Measurements from ENCODE around the gene HPCAL1.

Gene HPCAL1

GRCh38 chr2:10426726-10427617, 124.3 kb downstream of the HPCAL1 start:
- no peak for DNase-seq (ENCODE audit: low spot score)

GRCh38 chr2:10427618-10427949, 124.9 kb downstream of the HPCAL1 start:
- DNase-seq (ENCODE audit: low spot score): no peak

- no peak for DNase-seq (ENCODE audit: low spot score)
Observed at GRCh38 chr2:10428355-10428754, 125.7 kb downstream of the HPCAL1 start.

GRCh38 chr2:10428924-10429323, 126.2 kb downstream of the HPCAL1 start:
- DNase-seq (ENCODE audit: low spot score): no peak

GRCh38 chr2:10430886-10431622, 128.3 kb downstream of the HPCAL1 start:
- DNase-seq (ENCODE audit: low spot score): no peak

- DNase-seq (ENCODE audit: low spot score): no peak
Observed at GRCh38 chr2:10431797-10432196, 129.1 kb downstream of the HPCAL1 start.

GRCh38 chr2:10432311-10433181, 129.8 kb downstream of the HPCAL1 start:
- no peak for DNase-seq (ENCODE audit: low spot score)

- no peak for DNase-seq (ENCODE audit: low spot score)
Observed at GRCh38 chr2:10433264-10433946, 130.7 kb downstream of the HPCAL1 start.

GRCh38 chr2:10433947-10434885, 131.5 kb downstream of the HPCAL1 start:
- no peak for DNase-seq (ENCODE audit: low spot score)

- peak; percentile 72 for DNase-seq (ENCODE audit: low spot score)
Observed at GRCh38 chr2:10434886-10435819, 132.4 kb downstream of the HPCAL1 start.

GRCh38 chr2:10435820-10436204, 133.1 kb downstream of the HPCAL1 start:
- DNase-seq (ENCODE audit: low spot score): no peak

GRCh38 chr2:10436583-10437110, 133.9 kb downstream of the HPCAL1 start:
- no peak for DNase-seq (ENCODE audit: low spot score)

GRCh38 chr2:10437806-10438205, 135.1 kb downstream of the HPCAL1 start:
- DNase-seq (ENCODE audit: low spot score): no peak

- DNase-seq (ENCODE audit: low spot score): no peak
Observed at GRCh38 chr2:10438688-10439087, 136.0 kb downstream of the HPCAL1 start.

GRCh38 chr2:10439185-10439879, 136.6 kb downstream of the HPCAL1 start:
- peak; percentile 43 for DNase-seq (ENCODE audit: low spot score)

- no peak for DNase-seq (ENCODE audit: low spot score)
Observed at GRCh38 chr2:10439971-10440370, 137.3 kb downstream of the HPCAL1 start.

- no peak for DNase-seq (ENCODE audit: low spot score)
Observed at GRCh38 chr2:10440736-10441135, 138.0 kb downstream of the HPCAL1 start.

GRCh38 chr2:10441948-10442347, 139.2 kb downstream of the HPCAL1 start:
- DNase-seq (ENCODE audit: low spot score): no peak

Data from RKO (cell line).